ENCODE data around the gene UTS2R. TPM values are rescaled to one million over a fixed set of nuclear protein-coding genes. Genes with fewer than 3 reads are reported as not detected.
A peak's percentile ranks its signal among the peaks of the same experiment; 100 is the strongest.

The UTS2R gene
- total RNA-seq, 1 donor from 2014 or later, result not detected

- no peak for DNase-seq
These were observed 31.3 kb downstream of the UTS2R start for GRCh38 chr17:82402865-82403264.

GRCh38 chr17:82403662-82404660 lies 32.4 kb downstream of the UTS2R start:
- peaks cover 15% of the 10 kb centered on the region for H3K4me1 ChIP-seq
- intact Hi-C loops (cut with DNase I), result no loop called here
- no peak overlapping the region for H3K4me3 ChIP-seq
- no peaks in the 10 kb centered on the region for H3K27me3 ChIP-seq (ENCODE audit: low read depth)
- ATAC-seq, result peak in 1 of 2 donors; percentile 37
- no peak for DNase-seq
- no peaks in the 10 kb centered on the region for H3K9me3 ChIP-seq
- H3K27ac ChIP-seq, result no peak overlapping the region
- H3K36me3 ChIP-seq, result peaks cover 47% of the 10 kb centered on the region
- no peak for TF ChIP-seq CTCF (IDR thresholded peaks at IDR 0.05)

More at GRCh38 chr17:82402865-82403264, 31.3 kb downstream of the UTS2R start:
- intact Hi-C loops (cut with DNase I), result no loop called here
- ATAC-seq, result no peak
- no peak overlapping the region for H3K27ac ChIP-seq
- TF ChIP-seq CTCF (IDR thresholded peaks at IDR 0.05), result no peak
- peaks cover 43% of the 10 kb centered on the region for H3K36me3 ChIP-seq
- no peaks in the 10 kb centered on the region for H3K9me3 ChIP-seq
- H3K27me3 ChIP-seq (ENCODE audit: low read depth), result no peaks in the 10 kb centered on the region
- H3K4me3 ChIP-seq, result no peak overlapping the region
- peaks cover 15% of the 10 kb centered on the region for H3K4me1 ChIP-seq

- Histone ChIP-seq H3K27ac (no peak overlapping the region), H3K27me3 (ENCODE audit: low read depth) (no peaks in the 10 kb centered on the region), H3K4me3 (no peak overlapping the region), H3K36me3 (peaks cover 49% of the 10 kb centered on the region), H3K4me1 (peaks cover 5% of the 10 kb centered on the region), H3K9me3 (no peaks in the 10 kb centered on the region)
- TF ChIP-seq CTCF (IDR thresholded peaks at IDR 0.05), result no peak
- no peak for DNase-seq
- no peak for ATAC-seq
- intact Hi-C loops (cut with DNase I), result no loop called here
These were observed 33.5 kb downstream of the UTS2R start for GRCh38 chr17:82405051-82405450.

DNA sequence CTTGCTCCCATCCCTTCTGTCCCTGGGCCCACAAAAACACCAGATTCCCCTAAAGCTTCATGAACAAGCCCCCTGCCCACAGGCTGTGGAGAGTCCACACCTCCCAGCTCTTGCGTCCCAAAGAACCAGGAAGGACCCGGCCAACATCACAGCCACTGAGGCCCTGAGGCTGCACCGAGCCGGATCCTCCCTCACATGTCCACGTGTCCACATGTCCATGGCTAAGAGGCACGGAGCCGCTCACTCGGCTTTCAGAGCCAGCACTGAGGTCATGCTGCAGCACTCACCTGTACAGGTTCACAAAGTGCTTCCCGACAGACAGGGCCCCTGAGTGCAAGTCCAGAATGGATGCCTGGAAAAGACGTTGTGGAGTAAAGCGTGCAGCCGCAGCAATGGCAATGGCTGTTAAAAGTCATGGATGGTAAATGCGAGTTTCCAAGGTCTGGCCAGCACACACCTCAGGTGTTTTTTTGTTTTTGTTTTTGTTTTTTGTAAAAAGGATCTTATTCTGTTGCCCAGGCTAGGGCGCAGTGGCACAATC lies 34.6 kb downstream of the UTS2R start:
- intact Hi-C loops (cut with DNase I), result no loop called here
- no peak overlapping the region for H3K27ac ChIP-seq
- no peaks in the 10 kb centered on the region for H3K4me1 ChIP-seq
- no peak overlapping the region for H3K4me3 ChIP-seq
- no peak for TF ChIP-seq CTCF (IDR thresholded peaks at IDR 0.05)
- DNase-seq, result no peak
- H3K9me3 ChIP-seq, result no peaks in the 10 kb centered on the region
- ATAC-seq, result no peak
- H3K36me3 ChIP-seq, result peaks cover 49% of the 10 kb centered on the region
- no peaks in the 10 kb centered on the region for H3K27me3 ChIP-seq (ENCODE audit: low read depth)

GRCh38 chr17:82407255-82407654 lies 35.7 kb downstream of the UTS2R start:
- Histone ChIP-seq H3K4me3 (no peak overlapping the region), H3K27me3 (ENCODE audit: low read depth) (no peaks in the 10 kb centered on the region), H3K36me3 (peaks cover 38% of the 10 kb centered on the region), H3K4me1 (no peaks in the 10 kb centered on the region), H3K27ac (no peak overlapping the region), H3K9me3 (no peaks in the 10 kb centered on the region)
- intact Hi-C loops (cut with DNase I), result no loop called here
- DNase-seq (no peak), ATAC-seq (no peak)
- TF ChIP-seq CTCF (IDR thresholded peaks at IDR 0.05), result no peak
